Right atrium auricular region (tissue), 2 donors: Measurements from ENCODE around the gene ENTPD5. TPM values are rescaled to one million over a fixed set of nuclear protein-coding genes. Genes with fewer than 3 reads are reported as not detected.

ENCODE experiments used
- DNase-seq: peaks from one replicate; pipeline ENCODE4 v3.0.0-alpha.2; 2019; ENCODE audit warnings: low spot score
- H3K27ac ChIP-seq, 2 donors: fragments of 200-600 bp; sonication (generic); 1 replicate in 1 of 2; 2 replicates in 1 of 2; pipeline ENCODE4 v1.5.1; 2016 to 2019
- H3K27me3 ChIP-seq, 2 donors: fragments of 200-600 bp; sonication (generic); one replicate each; pipeline versions ENCODE4 v1.5.1 to v1.6.0; 2017 to 2019
- H3K36me3 ChIP-seq: fragments of 200-600 bp; sonication (generic); one replicate; pipeline ENCODE4 v1.5.1; 2016
- H3K4me1 ChIP-seq, 2 donors: fragments of 200-600 bp; sonication (generic); one replicate each; pipeline versions ENCODE4 v1.5.1 to v1.6.0; 2017 to 2019
- H3K4me3 ChIP-seq, 2 donors: fragments of 200-600 bp; sonication (generic); 1 replicate in 1 of 2; 2 replicates in 1 of 2; pipeline ENCODE4 v1.5.1; 2017 to 2019; ENCODE audit warnings: mild to moderate bottlenecking in 1 of 2, moderate library complexity in 1 of 2
- H3K9me3 ChIP-seq, 2 donors: fragments of 200-600 bp; sonication (generic); one replicate each; pipeline ENCODE4 v1.5.1; 2019
- total RNA-seq, 2 donors: library from RNA; depleted of rRNA; stranded (reverse); fragments of >200 nt; gene quantifications; one replicate each; pipeline ENCODE4 v1.1.0, GENCODE V29; 2016
- TF ChIP-seq, protein P1 (sequence below), 2 donors: fragments of 200-600 bp; sonication (generic); IDR thresholded peaks; one replicate each; pipeline ENCODE4 v1.5.1; 2019; ENCODE audit warnings: antibody characterized with exemption in 2 of 2

Gene ENTPD5
- total RNA-seq, 2 donors from 2014 or later, result 4.8 to 5.8 TPM

DNA sequence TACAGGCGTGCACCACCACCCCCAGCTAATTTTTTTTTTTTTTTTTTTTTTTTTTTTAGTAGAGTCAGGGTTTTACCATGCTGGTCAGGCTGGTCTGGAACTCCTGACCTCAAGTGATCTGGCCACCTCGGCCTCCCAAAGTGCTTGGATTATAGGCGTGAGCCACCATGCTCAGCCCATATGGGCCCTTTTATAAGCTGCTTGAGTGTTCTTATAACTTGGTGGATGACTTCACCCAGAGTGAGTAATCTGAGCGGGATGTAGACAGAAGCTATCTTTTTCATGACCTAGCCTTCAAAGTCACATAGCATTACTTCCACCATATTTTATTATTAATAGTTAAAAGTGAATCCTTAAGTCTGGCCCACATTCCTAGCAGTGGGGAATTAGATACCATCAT is 16.5 kb upstream of the ENTPD5 start:
- Histone ChIP-seq H3K4me3 (no peak overlapping the region), H3K27ac (no peak overlapping the region), H3K27me3 (no peaks in the 10 kb centered on the region), H3K36me3 (no peaks in the 10 kb centered on the region), H3K9me3 (no peaks in the 10 kb centered on the region), H3K4me1 (no peaks in the 10 kb centered on the region)
- no peak for DNase-seq
- TF ChIP-seq, protein P1, sequence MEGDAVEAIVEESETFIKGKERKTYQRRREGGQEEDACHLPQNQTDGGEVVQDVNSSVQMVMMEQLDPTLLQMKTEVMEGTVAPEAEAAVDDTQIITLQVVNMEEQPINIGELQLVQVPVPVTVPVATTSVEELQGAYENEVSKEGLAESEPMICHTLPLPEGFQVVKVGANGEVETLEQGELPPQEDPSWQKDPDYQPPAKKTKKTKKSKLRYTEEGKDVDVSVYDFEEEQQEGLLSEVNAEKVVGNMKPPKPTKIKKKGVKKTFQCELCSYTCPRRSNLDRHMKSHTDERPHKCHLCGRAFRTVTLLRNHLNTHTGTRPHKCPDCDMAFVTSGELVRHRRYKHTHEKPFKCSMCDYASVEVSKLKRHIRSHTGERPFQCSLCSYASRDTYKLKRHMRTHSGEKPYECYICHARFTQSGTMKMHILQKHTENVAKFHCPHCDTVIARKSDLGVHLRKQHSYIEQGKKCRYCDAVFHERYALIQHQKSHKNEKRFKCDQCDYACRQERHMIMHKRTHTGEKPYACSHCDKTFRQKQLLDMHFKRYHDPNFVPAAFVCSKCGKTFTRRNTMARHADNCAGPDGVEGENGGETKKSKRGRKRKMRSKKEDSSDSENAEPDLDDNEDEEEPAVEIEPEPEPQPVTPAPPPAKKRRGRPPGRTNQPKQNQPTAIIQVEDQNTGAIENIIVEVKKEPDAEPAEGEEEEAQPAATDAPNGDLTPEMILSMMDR (IDR thresholded peaks at IDR 0.05), result no peak

DNA sequence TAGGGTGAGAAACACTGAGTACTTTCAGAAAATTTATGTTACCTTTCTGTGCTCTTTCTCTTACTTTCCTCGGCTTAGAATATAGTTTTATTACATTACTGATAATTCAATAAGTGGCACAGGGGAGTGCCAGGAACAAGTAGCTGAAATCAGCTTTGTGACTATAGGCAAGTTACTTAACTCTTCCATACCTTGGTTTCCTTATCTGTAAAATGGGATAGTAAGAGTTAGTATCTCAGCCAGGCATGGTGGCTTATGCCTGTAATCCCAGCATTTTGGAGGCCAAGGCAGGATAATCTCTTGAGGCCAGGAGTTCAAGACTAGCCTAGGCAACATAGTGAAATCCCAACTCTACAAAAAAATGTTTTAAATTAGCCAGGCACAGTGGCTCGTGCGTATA is 15.5 kb upstream of the ENTPD5 start:
- Histone ChIP-seq H3K4me1 (no peaks in the 10 kb centered on the region), H3K27me3 (no peaks in the 10 kb centered on the region), H3K27ac (no peak overlapping the region), H3K4me3 (no peak overlapping the region), H3K9me3 (no peaks in the 10 kb centered on the region), H3K36me3 (no peaks in the 10 kb centered on the region)
- TF ChIP-seq, protein P1 (IDR thresholded peaks at IDR 0.05), result no peak
- DNase-seq, result no peak

DNA sequence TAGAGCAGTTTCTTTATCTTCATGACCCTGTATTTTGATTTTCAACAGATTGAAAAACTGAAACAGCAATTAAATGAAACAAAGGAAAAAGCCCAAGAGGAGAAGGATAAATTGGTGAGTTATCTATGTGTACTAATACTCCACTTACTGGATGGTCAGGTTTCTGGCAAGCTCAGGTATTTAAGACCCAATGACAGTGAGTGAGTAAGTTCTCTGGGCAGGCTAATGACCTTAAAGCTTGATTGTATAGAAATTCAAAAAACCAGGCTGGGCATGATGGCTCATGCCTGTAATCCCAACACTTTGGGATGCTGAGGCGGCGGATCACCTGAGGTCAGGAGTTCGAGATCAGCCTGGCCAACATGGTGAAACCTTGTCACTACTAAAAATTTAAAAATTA is 10.0 kb upstream of the ENTPD5 start:
- TF ChIP-seq, protein P1 (IDR thresholded peaks at IDR 0.05), result no peak
- no peaks in the 10 kb centered on the region for H3K36me3 ChIP-seq
- H3K4me1 ChIP-seq, result no peaks in the 10 kb centered on the region
- H3K27ac ChIP-seq, result no peak overlapping the region
- no peaks in the 10 kb centered on the region for H3K27me3 ChIP-seq
- H3K4me3 ChIP-seq, result no peak overlapping the region
- H3K9me3 ChIP-seq, result no peaks in the 10 kb centered on the region
- no peak for DNase-seq

DNA sequence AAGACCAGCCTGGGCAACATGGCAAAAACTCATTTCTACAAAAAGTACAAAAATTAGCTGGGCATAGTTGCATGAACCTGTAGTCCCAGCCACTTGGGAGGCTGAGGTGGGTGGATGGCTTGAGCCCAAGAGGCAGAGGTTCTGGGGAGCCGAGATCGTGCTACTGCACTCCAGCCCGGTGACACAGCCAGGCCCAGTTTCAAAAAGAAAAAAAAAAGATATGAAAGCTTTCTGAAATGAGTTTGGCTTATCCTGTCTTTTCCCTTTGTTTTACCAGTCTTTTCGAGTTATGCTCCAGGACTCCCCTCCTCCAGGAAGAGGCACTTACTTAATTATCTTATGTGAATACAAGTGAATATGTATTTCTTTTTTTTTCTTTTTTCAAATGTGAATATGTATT is 3.3 kb upstream of the ENTPD5 start:
- Histone ChIP-seq H3K4me3 (no peak overlapping the region), H3K9me3 (no peaks in the 10 kb centered on the region), H3K27ac (no peak overlapping the region), H3K36me3 (no peaks in the 10 kb centered on the region), H3K4me1 (peaks cover 0 to 15% of the 10 kb centered on the region in 2 donors), H3K27me3 (no peaks in the 10 kb centered on the region)
- TF ChIP-seq, protein P1 (IDR thresholded peaks at IDR 0.05), result no peak
- no peak for DNase-seq

DNA sequence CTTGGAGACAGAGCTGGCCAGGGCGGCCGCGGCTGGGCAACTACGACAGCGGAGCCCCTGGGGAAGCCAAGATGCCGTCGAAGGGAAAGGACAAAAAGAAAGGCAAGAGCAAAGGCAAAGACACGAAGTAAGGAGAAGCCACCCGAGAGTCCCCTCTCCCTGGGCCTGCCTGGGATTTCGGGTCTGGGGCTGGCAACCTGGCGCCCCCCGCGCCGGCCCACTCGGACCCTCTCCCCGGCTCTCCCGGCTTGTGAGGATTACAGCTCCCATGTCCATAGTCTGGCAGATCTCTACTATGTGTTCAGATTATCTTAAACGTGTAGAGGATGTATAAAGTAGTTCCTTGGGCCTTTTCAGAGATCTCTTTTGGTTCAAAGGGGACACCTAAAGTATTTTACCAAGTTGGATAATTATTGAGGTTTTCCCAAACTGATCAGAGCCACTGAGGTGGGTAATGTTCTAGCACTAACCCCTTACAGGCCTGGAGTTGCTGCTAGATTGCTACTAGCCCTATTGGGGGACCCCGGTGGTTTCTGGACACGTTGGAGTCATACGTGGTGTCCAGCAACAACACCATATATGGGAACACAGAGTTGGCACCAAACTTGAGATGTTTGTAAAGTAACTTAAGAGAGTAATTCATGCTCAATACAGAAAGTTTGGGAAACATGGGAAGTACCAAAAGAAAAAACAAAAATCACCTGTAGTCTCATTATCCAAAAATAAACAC is 485 bp upstream of the ENTPD5 start:
- Histone ChIP-seq H3K27ac (peak overlapping the region; percentile 97 to 99), H3K4me3 (peak overlapping the region; percentile 79 to 82), H3K4me1 (peaks cover 0 to 15% of the 10 kb centered on the region in 2 donors), H3K9me3 (no peaks in the 10 kb centered on the region), H3K36me3 (no peaks in the 10 kb centered on the region), H3K27me3 (no peaks in the 10 kb centered on the region)
- TF ChIP-seq, protein P1 (IDR thresholded peaks at IDR 0.05), result no peak
- DNase-seq, result no peak

DNA sequence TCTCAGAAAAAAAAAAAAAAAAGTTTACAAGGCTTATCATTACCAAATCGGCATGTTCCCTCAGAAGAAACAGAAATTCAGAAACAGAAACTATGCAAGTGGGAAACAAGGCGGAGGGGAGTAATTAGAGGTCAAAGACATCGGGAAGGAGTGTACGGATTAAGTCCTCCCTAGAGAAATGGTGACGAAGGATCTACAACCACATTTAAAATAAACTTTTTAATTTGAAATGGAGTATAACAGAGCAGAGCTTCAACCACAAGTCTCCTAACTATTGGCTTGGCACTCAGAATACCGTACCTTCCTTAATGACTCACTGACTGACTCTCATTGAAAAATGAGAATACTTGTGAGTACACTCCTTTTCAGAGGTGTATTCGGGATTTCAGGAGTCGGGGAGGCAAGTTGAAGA is 908 bp downstream of the ENTPD5 start:
- peak overlapping the region; percentile 79 to 82 for H3K4me3 ChIP-seq
- no peaks in the 10 kb centered on the region for H3K9me3 ChIP-seq
- no peak for DNase-seq
- TF ChIP-seq, protein P1 (IDR thresholded peaks at IDR 0.05), result no peak
- H3K36me3 ChIP-seq, result no peaks in the 10 kb centered on the region
- H3K27me3 ChIP-seq, result no peaks in the 10 kb centered on the region
- H3K27ac ChIP-seq, result peak overlapping the region; percentile 97 to 99
- H3K4me1 ChIP-seq, result peaks cover 0 to 15% of the 10 kb centered on the region in 2 donors
